Cardiac fibroblast (primary cell): ENCODE measurements around the gene FAF1.

Experiments
- DNase-seq, 2 donors: peaks; one replicate each; pipeline versions ENCODE4 v3.0.0 to v3.0.0-alpha.2; 2010; ENCODE audit warnings: low read depth in 2 of 2
- H3K4me3 ChIP-seq, 2 donors: replicated peaks in 1 of 2; 1 replicate in 1 of 2; 2 replicates in 1 of 2; pipeline ENCODE4 v1.5.1; 2011; ENCODE audit warnings: low read depth in 2 of 2, low read length in 2 of 2, mild to moderate bottlenecking in 2 of 2, moderate library complexity in 1 of 2
- TF ChIP-seq, protein P1 (sequence below): IDR thresholded peaks from one replicate; pipeline ENCODE4 v1.5.1; 2011; ENCODE audit warnings: low read depth, mild to moderate bottlenecking, low read length, inconsistent platforms

Gene FAF1

DNA sequence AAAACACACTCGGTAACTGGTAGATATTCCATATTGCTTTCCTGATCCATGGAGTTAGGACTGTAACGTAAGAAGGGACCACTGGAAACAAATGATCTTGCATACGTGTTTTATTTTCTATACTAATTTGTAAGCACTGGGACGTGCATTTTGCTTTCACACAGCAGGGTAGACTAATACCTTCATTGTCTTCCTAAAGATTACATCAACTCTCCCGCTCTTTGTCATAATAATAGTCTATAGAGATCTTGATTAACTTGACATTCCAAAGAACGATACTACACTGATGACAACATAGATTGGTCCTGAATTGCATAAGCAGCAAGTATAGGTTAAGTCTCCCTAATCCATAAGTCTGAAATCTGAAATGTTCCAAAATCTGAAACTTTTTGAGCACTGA lies 166.5 kb downstream of the FAF1 start:
- no peak for DNase-seq
- H3K4me3 ChIP-seq, result no peak overlapping the region
- TF ChIP-seq, protein P1, sequence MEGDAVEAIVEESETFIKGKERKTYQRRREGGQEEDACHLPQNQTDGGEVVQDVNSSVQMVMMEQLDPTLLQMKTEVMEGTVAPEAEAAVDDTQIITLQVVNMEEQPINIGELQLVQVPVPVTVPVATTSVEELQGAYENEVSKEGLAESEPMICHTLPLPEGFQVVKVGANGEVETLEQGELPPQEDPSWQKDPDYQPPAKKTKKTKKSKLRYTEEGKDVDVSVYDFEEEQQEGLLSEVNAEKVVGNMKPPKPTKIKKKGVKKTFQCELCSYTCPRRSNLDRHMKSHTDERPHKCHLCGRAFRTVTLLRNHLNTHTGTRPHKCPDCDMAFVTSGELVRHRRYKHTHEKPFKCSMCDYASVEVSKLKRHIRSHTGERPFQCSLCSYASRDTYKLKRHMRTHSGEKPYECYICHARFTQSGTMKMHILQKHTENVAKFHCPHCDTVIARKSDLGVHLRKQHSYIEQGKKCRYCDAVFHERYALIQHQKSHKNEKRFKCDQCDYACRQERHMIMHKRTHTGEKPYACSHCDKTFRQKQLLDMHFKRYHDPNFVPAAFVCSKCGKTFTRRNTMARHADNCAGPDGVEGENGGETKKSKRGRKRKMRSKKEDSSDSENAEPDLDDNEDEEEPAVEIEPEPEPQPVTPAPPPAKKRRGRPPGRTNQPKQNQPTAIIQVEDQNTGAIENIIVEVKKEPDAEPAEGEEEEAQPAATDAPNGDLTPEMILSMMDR, result no peak

DNA sequence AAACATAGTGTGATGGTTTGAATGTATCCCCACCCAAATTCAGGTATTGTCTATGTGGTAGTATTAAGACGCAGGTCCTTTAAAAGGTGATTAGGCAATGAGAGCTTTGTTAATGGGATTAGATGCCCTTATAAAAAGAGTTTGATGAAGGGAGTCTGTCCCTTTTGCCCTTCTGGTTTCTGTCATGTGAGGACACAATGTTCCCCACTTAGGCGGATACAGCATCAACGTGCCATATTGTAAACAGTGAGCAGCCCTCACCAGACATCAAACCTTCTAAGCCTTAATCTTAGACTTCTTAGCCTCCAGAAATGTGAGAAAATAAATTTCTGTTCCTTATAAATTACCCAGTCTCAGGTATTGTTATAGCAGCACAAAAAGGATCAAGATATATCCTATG lies 172.8 kb downstream of the FAF1 start:
- no peak for DNase-seq
- TF ChIP-seq, protein P1, result no peak

DNA sequence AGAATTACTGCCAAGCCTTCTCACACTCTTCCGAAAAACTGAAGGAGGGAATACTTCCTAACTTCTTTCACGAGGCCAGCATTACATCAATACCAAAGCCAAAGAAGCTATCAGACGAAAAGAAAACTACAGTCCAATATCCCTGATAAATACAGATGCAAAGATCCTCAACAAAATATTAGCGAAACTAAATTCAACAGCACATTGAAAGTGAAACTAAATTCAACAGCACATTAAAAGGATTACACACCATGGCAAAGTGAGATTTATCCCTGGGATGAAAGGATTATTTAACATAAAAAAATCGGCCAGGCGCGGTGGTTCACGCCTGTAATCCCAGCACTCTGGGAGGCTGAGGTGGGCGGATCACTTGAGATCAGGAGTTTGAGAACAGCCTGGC lies 176.8 kb downstream of the FAF1 start:
- peak overlapping the region in 1 of 2 donors; percentile 13 for H3K4me3 ChIP-seq
- TF ChIP-seq, protein P1, result no peak
- DNase-seq, result peak in 1 of 2 donors; percentile 3

More for the DNA sequence above, 172.8 kb downstream of the FAF1 start:
- no peak overlapping the region for H3K4me3 ChIP-seq

DNA sequence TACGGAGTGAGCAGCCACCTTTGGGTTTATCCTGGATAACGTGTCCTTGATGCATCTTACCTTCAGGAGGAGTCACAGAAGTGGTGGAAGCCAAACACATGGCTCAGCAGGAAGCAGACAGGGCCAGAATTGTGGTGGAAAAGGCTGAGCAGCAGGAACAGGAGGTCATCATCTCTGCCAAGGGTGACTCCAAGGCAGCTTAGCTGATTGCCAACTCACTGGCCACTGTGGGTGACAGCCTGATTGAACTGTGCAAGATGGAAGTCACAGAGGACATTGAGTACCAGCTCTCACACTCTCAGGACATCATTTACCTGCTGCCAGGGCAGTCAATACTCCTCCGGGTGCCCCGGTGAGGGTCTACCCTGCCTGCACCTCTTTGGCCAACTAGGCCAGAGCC lies 179.3 kb downstream of the FAF1 start:
- DNase-seq, result no peak
- TF ChIP-seq, protein P1, result no peak
- no peak overlapping the region for H3K4me3 ChIP-seq

DNA sequence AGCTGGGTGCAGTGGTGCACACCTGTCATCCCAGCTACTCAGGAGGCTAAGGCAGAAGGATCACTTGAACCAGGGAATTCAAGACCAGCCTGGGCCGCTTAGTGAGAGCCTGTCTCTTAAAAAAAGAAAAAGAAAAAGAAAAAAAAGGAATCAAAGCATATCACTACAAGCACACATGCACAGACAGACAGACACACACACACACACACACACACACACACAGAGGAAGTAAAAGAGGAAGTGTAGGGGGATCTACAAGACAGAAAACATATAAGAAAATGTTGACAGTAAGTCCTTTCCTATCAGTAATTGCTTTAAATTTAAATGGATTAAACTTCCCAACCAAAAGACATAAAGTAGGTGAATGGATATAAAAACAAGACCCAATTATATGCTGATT lies 180.3 kb downstream of the FAF1 start:
- H3K4me3 ChIP-seq, result no peak overlapping the region
- DNase-seq, result no peak
- TF ChIP-seq, protein P1, result no peak

DNA sequence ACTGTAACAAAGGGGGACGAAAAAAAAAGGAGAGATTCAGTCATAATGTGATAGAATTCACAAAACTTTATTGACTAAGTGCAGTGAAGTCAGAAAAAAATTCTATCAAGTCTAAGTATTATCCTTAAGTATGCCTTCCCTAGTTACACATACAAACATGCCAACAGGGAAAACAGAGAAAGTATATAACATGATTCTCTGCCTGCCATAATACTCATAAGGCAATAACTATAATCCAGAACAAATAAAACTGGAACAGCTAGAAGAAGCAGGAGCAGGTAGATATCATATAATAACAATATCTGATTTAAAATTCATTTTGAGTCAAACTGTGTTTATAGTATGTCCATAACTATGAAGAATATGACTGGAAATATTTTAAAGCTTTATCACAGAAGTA lies 184.3 kb downstream of the FAF1 start:
- TF ChIP-seq, protein P1, result no peak
- no peak overlapping the region for H3K4me3 ChIP-seq
- no peak for DNase-seq

DNA sequence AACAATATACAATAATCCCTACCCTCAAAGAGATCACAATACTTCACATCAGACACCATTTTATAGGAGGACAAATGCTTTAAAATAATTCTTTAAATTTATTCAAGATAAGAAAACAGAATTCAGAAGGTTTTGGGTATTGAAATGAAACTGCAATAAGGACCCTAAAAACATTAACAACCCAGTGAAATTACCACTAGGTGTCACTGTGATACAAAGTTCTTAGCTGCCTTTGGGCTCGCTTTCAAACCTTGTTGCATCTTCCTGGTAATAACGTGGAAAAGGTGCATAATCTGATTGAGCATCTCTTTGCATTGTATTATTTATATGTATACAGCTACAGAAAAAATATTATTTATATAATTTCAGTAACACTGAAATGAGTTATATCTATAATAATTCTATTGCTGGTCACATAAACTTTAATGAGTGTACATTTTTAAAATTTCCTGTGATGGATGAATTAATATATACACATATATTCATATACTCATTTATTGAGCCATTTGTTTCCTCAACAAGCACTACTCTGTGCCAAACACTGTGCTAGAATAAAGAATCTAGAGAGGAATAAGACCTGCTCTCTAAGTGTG lies 185.2 kb downstream of the FAF1 start:
- DNase-seq, result peak; percentile 73 to 78
- TF ChIP-seq, protein P1, result peak; percentile 68

More for the DNA sequence above, 185.2 kb downstream of the FAF1 start:
- no peak overlapping the region for H3K4me3 ChIP-seq
